ENCODE results near the gene IGF1.

IGF1 gene

GRCh38 chr12:102396276-102396675, 84.1 kb downstream of the IGF1 start:
- Histone ChIP-seq H3K4me1 (ENCODE audit: control insufficient read depth, insufficient read depth, low read length) (peaks cover 6% of the 10 kb centered on the region), H3K4me3 (ENCODE audit: low read depth, low read length) (no peak overlapping the region), H3K9me3 (ENCODE audit: control insufficient read depth, insufficient read depth, low read depth, low read length) (no peaks in the 10 kb centered on the region), H3K27ac (ENCODE audit: extremely low read depth, low read depth, low read length) (no peak overlapping the region), H3K36me3 (ENCODE audit: control insufficient read depth in 2 of 2, insufficient read depth in 1 of 2, low read length in 2 of 2) (no peaks in the 10 kb centered on the region)
- TF ChIP-seq BCL6B (tag by site-specific recombination; IDR thresholded peaks at IDR 0.05) (no peak), ZNF10 (tag by site-specific recombination; IDR thresholded peaks at IDR 0.05) (no peak), ZNF121 (tag by site-specific recombination; IDR thresholded peaks at IDR 0.05) (no peak), ZNF610 (tag by site-specific recombination; IDR thresholded peaks at IDR 0.05; ENCODE audit: borderline replicate concordance) (no peak), ZNF792 (tag by site-specific recombination; IDR thresholded peaks at IDR 0.05) (no peak), ZSCAN23 (tag by site-specific recombination; IDR thresholded peaks at IDR 0.05) (no peak), ZNF639 (tag by site-specific recombination; IDR thresholded peaks at IDR 0.05) (no peak), ZNF433 (tag by site-specific recombination; IDR thresholded peaks at IDR 0.05; ENCODE audit: low read depth) (no peak), ZNF514 (tag by site-specific recombination; IDR thresholded peaks at IDR 0.05) (no peak), ZFP69B (tag by site-specific recombination; IDR thresholded peaks at IDR 0.05) (no peak), ZNF624 (tag by site-specific recombination; IDR thresholded peaks at IDR 0.05) (no peak), ZNF785 (tag by site-specific recombination; IDR thresholded peaks at IDR 0.05) (no peak), ZSCAN16 (tag by site-specific recombination; IDR thresholded peaks at IDR 0.05) (no peak), ZNF658 (tag by site-specific recombination; IDR thresholded peaks at IDR 0.05) (no peak), ZNF37A (tag by site-specific recombination; IDR thresholded peaks at IDR 0.05) (no peak), ZNF366 (tag by site-specific recombination; conservative IDR thresholded peaks at IDR 0.05) (no peak), ZNF830 (tag by site-specific recombination; IDR thresholded peaks at IDR 0.05; ENCODE audit: low read depth) (no peak), HOXC10 (CRISPR knock-in tag; IDR thresholded peaks at IDR 0.05) (no peak), KLF10 (tag by site-specific recombination; IDR thresholded peaks at IDR 0.05) (no peak), ZNF558 (tag by site-specific recombination; IDR thresholded peaks at IDR 0.05) (no peak)
- ChIA-PET CTCF (interaction anchor here (0.6 kb wide), 1 partner anchor 87 kb away, joined by 3 read pairs; no protein-coding TSS in a partner anchor), POLR2A (no interaction called here)

GRCh38 chr12:102394200-102394599, 86.2 kb downstream of the IGF1 start:
- ChIA-PET POLR2A (no interaction called here), CTCF (interaction anchor here (0.6 kb wide), 1 partner anchor 650 kb away, joined by 5 read pairs; no protein-coding TSS in a partner anchor)
- H3K4me3 ChIP-seq (ENCODE audit: low read depth, low read length), result no peak overlapping the region
- no peaks in the 10 kb centered on the region for H3K36me3 ChIP-seq (ENCODE audit: control insufficient read depth in 2 of 2, insufficient read depth in 1 of 2, low read length in 2 of 2)
- no peaks in the 10 kb centered on the region for H3K9me3 ChIP-seq (ENCODE audit: control insufficient read depth, insufficient read depth, low read depth, low read length)
- peaks cover 6% of the 10 kb centered on the region for H3K4me1 ChIP-seq (ENCODE audit: control insufficient read depth, insufficient read depth, low read length)
- no peak overlapping the region for H3K27ac ChIP-seq (ENCODE audit: extremely low read depth, low read depth, low read length)
- TF ChIP-seq ZNF148 (tag by site-specific recombination; IDR thresholded peaks at IDR 0.05; ENCODE audit: borderline replicate concordance) (no peak), ZNF747 (tag by site-specific recombination; IDR thresholded peaks at IDR 0.05) (no peak), ZEB2 (tag by site-specific recombination; IDR thresholded peaks at IDR 0.05) (no peak), TRIM28 (IDR thresholded peaks at IDR 0.05; ENCODE audit: borderline replicate concordance, low read length) (no peak), ZNF169 (tag by site-specific recombination; IDR thresholded peaks at IDR 0.05) (no peak), ZNF391 (tag by site-specific recombination; IDR thresholded peaks at IDR 0.05; ENCODE audit: borderline replicate concordance, low read depth) (no peak), KLF7 (tag by site-specific recombination; IDR thresholded peaks at IDR 0.05; ENCODE audit: borderline replicate concordance) (no peak), ELK4 (IDR thresholded peaks at IDR 0.05; ENCODE audit: borderline replicate concordance, low read depth, low read length) (no peak), ZNF433 (tag by site-specific recombination; IDR thresholded peaks at IDR 0.05; ENCODE audit: low read depth) (no peak), ZBTB6 (tag by site-specific recombination; IDR thresholded peaks at IDR 0.05) (no peak), ZBTB21 (tag by site-specific recombination; IDR thresholded peaks at IDR 0.05) (no peak)

Measured in HEK293 (cell line).